ENCODE measurements around the gene TBCD. TPM values are rescaled to one million over a fixed set of nuclear protein-coding genes. Genes with fewer than 3 reads are reported as not detected.

Gene TBCD
- polyA plus RNA-seq, 2 donors, result 54.4 to 62.8 TPM

DNA sequence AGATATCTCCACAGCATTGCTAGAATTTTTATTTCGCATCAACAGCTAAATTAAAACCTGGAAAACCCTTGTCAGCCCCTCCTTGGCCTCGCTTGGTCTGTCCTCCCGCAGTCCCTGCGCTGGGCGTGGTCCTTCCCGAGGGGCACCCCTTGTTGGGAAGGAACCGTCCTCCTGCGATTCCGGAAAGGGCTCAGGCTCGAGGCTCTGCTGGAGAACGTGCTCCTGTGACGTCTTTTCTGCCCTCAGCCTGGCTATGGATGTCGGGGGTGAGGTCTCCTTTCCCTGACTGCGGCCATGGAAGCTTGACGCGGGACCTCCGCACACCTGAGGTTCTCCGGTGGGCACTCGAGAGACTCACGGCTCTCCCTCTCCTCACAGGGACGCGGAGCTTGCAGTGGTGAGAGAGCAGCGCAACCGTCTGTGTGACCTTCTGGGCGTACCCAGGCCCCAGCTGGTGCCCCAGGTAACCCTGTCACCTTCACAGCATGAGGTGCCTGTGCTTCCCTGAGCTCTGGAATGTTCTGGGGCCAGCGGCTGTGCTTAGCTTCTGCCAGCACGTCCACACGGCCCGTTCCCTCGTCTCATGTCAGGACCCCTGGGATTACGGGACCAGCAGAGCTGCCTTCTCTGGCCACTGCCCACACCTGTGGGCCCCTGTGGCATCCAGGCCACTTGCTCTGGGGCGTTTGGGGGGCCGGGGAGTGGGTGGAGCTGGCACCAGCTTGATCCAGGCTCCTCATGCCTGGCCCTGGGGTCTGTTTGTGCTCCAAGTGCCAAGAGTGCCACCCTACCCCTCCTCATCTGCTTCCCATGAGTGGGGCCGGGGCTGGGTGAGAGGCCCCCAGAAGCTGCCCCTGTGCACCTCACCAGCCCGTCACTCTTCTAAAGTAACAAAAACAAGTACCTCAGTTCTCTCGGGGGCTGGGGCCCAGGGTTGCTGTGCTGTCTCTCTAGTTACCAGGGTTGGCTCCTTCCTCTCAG, 189.4 kb downstream of the TBCD start:
- no peaks in the 10 kb centered on the region for H3K4me1 ChIP-seq (ENCODE audit: control insufficient read depth in 2 of 2, insufficient read depth in 2 of 2, low read length in 1 of 2)
- 94 to 95% methylated on average over 36 of the region's 36 CpGs for whole genome bisulfite sequencing, 2 donors
- H3K27me3 ChIP-seq (ENCODE audit: control insufficient read depth in 1 of 2, insufficient read depth in 2 of 2, low read length in 2 of 2), result no peaks in the 10 kb centered on the region
- peaks cover 21 to 69% of the 10 kb centered on the region in 2 donors for H3K36me3 ChIP-seq (ENCODE audit: control insufficient read depth in 2 of 2, insufficient read depth in 2 of 2, low read length in 1 of 2)
- no peak overlapping the region for H3K27ac ChIP-seq (ENCODE audit: low read depth in 2 of 2, low read length in 1 of 2)
- H3K9me3 ChIP-seq (ENCODE audit: control insufficient read depth in 2 of 2, insufficient read depth in 1 of 2, low read depth in 1 of 2, low read length in 1 of 2), result peaks cover 3 to 20% of the 10 kb centered on the region in 2 donors
- H3K4me3 ChIP-seq (ENCODE audit: low read depth in 1 of 2, low read length in 2 of 2), result no peak overlapping the region

DNA sequence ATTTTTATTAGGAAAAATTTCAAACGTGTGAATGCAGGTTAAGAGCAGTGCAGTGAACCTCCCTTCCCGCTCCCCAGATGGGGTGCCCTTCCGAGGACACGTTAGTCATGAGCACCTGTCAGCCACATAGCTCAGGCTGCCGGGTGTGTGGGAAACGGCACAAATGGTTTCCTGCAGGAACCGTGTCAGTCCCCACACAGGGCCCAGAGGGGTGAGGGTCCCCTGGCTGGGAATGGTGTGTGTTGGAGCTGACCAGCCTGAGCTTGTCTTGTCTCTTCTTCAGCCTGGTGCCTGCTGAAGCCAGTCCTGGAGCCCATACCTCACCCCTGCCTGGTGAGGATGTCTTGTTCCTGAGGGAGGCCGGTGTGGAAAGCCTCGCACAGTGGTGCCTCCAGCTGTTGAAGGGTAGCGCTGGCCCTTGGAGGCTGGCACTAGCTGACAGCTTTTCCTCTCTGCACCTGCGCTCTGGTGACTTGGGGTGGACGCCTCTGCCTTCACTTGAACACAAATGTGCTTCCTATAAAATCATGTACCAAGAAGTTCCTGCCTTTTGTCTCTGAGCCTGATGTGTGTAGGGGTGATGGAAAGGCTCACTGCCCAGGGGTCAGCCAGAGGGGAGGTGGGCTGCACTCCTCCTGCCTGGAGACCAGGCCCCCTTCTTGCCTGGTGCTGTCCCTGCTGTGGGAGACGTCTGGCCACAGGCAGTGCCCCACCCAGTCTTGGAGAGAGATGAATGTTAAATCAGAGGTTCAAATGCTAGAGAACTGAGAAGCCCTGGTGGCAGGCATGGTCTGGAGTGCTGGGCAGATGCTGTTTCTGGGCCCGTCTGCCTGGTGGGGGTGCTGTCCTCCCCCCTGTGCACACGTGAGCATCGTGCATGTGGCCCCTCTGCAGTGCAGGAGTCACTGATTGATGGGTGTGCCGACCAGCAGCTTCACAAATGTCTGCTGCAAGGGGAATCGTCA, 190.6 kb downstream of the TBCD start:
- no peaks in the 10 kb centered on the region for H3K27me3 ChIP-seq (ENCODE audit: control insufficient read depth in 1 of 2, insufficient read depth in 2 of 2, low read length in 2 of 2)
- 86 to 91% methylated on average over 18 of the region's 18 CpGs for WGBS, 2 donors
- H3K27ac ChIP-seq (ENCODE audit: low read depth in 2 of 2, low read length in 1 of 2), result no peak overlapping the region
- H3K9me3 ChIP-seq (ENCODE audit: control insufficient read depth in 2 of 2, insufficient read depth in 1 of 2, low read depth in 1 of 2, low read length in 1 of 2), result peaks cover 6 to 25% of the 10 kb centered on the region in 2 donors
- no peaks in the 10 kb centered on the region for H3K4me1 ChIP-seq (ENCODE audit: control insufficient read depth in 2 of 2, insufficient read depth in 2 of 2, low read length in 1 of 2)
- H3K4me3 ChIP-seq (ENCODE audit: low read depth in 1 of 2, low read length in 2 of 2), result no peak overlapping the region
- H3K36me3 ChIP-seq (ENCODE audit: control insufficient read depth in 2 of 2, insufficient read depth in 2 of 2, low read length in 1 of 2), result peaks cover 18 to 59% of the 10 kb centered on the region in 2 donors

- H3K27me3 ChIP-seq (ENCODE audit: control insufficient read depth in 1 of 2, insufficient read depth in 2 of 2, low read length in 2 of 2), result no peaks in the 10 kb centered on the region
- peaks cover 18 to 51% of the 10 kb centered on the region in 2 donors for H3K36me3 ChIP-seq (ENCODE audit: control insufficient read depth in 2 of 2, insufficient read depth in 2 of 2, low read length in 1 of 2)
- no peak overlapping the region for H3K4me3 ChIP-seq (ENCODE audit: low read depth in 1 of 2, low read length in 2 of 2)
- H3K4me1 ChIP-seq (ENCODE audit: control insufficient read depth in 2 of 2, insufficient read depth in 2 of 2, low read length in 1 of 2), result no peaks in the 10 kb centered on the region
- peaks cover 6 to 31% of the 10 kb centered on the region in 2 donors for H3K9me3 ChIP-seq (ENCODE audit: control insufficient read depth in 2 of 2, insufficient read depth in 1 of 2, low read depth in 1 of 2, low read length in 1 of 2)
- WGBS, 2 donors, result 97 to 99% methylated on average over 7 of the region's 7 CpGs
- no peak overlapping the region for H3K27ac ChIP-seq (ENCODE audit: low read depth in 2 of 2, low read length in 1 of 2)
These were observed 191.5 kb downstream of the TBCD start for GRCh38 chr17:82943339-82943738.

DNA sequence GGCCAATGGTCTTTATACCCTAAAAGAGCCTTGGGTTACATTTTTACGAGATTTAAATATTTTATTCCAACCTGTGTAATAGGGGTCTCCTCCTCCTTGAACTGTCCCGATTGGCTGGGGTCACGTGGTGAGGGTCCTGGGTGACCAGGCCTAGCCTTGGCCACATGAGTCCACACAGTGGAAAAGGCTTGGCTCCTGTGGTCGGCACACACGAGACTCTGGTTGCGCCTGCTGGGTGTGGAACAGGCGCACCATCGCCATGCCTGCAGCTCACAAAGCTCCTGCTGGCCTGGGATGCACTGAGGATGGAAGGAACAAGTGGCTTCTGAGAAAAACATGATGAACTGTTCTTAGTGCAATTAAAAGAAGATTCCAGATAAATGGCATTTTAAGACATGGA, 191.9 kb downstream of the TBCD start:
- 91 to 98% methylated on average over 8 of the region's 8 CpGs for WGBS, 2 donors

DNA sequence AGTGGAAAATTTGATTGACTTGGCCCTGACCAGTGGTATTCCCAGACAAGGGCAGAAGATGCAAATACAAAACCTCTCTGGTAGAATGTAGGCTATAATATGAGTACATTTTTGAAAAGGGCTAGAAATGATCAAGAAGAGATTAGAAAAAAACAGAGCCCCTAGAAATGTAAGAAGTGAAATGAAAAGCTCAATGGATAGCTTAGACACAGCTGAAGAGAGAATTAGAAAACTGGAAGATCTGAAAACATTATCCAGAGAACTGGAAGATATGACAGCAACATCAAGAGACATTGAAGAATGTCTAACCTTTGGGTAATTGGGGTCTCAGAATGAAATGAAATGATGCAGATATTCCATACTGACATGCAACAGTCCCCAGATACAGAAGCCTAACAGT, 193.1 kb downstream of the TBCD start:
- Histone ChIP-seq H3K4me3 (ENCODE audit: low read depth in 1 of 2, low read length in 2 of 2) (no peak overlapping the region), H3K4me1 (ENCODE audit: control insufficient read depth in 2 of 2, insufficient read depth in 2 of 2, low read length in 1 of 2) (no peaks in the 10 kb centered on the region), H3K27me3 (ENCODE audit: control insufficient read depth in 1 of 2, insufficient read depth in 2 of 2, low read length in 2 of 2) (no peaks in the 10 kb centered on the region), H3K9me3 (ENCODE audit: control insufficient read depth in 2 of 2, insufficient read depth in 1 of 2, low read depth in 1 of 2, low read length in 1 of 2) (peaks cover 6 to 31% of the 10 kb centered on the region in 2 donors), H3K27ac (ENCODE audit: low read depth in 2 of 2, low read length in 1 of 2) (no peak overlapping the region), H3K36me3 (ENCODE audit: control insufficient read depth in 2 of 2, insufficient read depth in 2 of 2, low read length in 1 of 2) (peaks cover 18 to 38% of the 10 kb centered on the region in 2 donors)

More for the DNA sequence above, 191.9 kb downstream of the TBCD start:
- peaks cover 6 to 31% of the 10 kb centered on the region in 2 donors for H3K9me3 ChIP-seq (ENCODE audit: control insufficient read depth in 2 of 2, insufficient read depth in 1 of 2, low read depth in 1 of 2, low read length in 1 of 2)
- H3K27ac ChIP-seq (ENCODE audit: low read depth in 2 of 2, low read length in 1 of 2), result no peak overlapping the region
- no peaks in the 10 kb centered on the region for H3K4me1 ChIP-seq (ENCODE audit: control insufficient read depth in 2 of 2, insufficient read depth in 2 of 2, low read length in 1 of 2)
- H3K36me3 ChIP-seq (ENCODE audit: control insufficient read depth in 2 of 2, insufficient read depth in 2 of 2, low read length in 1 of 2), result peaks cover 18 to 48% of the 10 kb centered on the region in 2 donors
- H3K27me3 ChIP-seq (ENCODE audit: control insufficient read depth in 1 of 2, insufficient read depth in 2 of 2, low read length in 2 of 2), result no peaks in the 10 kb centered on the region
- no peak overlapping the region for H3K4me3 ChIP-seq (ENCODE audit: low read depth in 1 of 2, low read length in 2 of 2)

GRCh38 chr17:82946081-82946480, 194.2 kb downstream of the TBCD start:
- Histone ChIP-seq H3K9me3 (ENCODE audit: control insufficient read depth in 2 of 2, insufficient read depth in 1 of 2, low read depth in 1 of 2, low read length in 1 of 2) (peaks cover 6 to 31% of the 10 kb centered on the region in 2 donors), H3K27me3 (ENCODE audit: control insufficient read depth in 1 of 2, insufficient read depth in 2 of 2, low read length in 2 of 2) (no peaks in the 10 kb centered on the region), H3K4me1 (ENCODE audit: control insufficient read depth in 2 of 2, insufficient read depth in 2 of 2, low read length in 1 of 2) (no peaks in the 10 kb centered on the region), H3K36me3 (ENCODE audit: control insufficient read depth in 2 of 2, insufficient read depth in 2 of 2, low read length in 1 of 2) (peaks cover 15 to 32% of the 10 kb centered on the region in 2 donors), H3K27ac (ENCODE audit: low read depth in 2 of 2, low read length in 1 of 2) (no peak overlapping the region), H3K4me3 (ENCODE audit: low read depth in 1 of 2, low read length in 2 of 2) (no peak overlapping the region)

GRCh38 chr17:82947051-82947991, 195.5 kb downstream of the TBCD start:
- WGBS, 2 donors, result 95 to 96% methylated on average over 11 of the region's 11 CpGs
- H3K27ac ChIP-seq (ENCODE audit: low read depth in 2 of 2, low read length in 1 of 2), result no peak overlapping the region
- peaks cover 6 to 31% of the 10 kb centered on the region in 2 donors for H3K9me3 ChIP-seq (ENCODE audit: control insufficient read depth in 2 of 2, insufficient read depth in 1 of 2, low read depth in 1 of 2, low read length in 1 of 2)
- H3K4me3 ChIP-seq (ENCODE audit: low read depth in 1 of 2, low read length in 2 of 2), result no peak overlapping the region
- no peaks in the 10 kb centered on the region for H3K27me3 ChIP-seq (ENCODE audit: control insufficient read depth in 1 of 2, insufficient read depth in 2 of 2, low read length in 2 of 2)
- H3K4me1 ChIP-seq (ENCODE audit: control insufficient read depth in 2 of 2, insufficient read depth in 2 of 2, low read length in 1 of 2), result no peaks in the 10 kb centered on the region
- peaks cover 3 to 20% of the 10 kb centered on the region in 2 donors for H3K36me3 ChIP-seq (ENCODE audit: control insufficient read depth in 2 of 2, insufficient read depth in 2 of 2, low read length in 1 of 2)

DNA sequence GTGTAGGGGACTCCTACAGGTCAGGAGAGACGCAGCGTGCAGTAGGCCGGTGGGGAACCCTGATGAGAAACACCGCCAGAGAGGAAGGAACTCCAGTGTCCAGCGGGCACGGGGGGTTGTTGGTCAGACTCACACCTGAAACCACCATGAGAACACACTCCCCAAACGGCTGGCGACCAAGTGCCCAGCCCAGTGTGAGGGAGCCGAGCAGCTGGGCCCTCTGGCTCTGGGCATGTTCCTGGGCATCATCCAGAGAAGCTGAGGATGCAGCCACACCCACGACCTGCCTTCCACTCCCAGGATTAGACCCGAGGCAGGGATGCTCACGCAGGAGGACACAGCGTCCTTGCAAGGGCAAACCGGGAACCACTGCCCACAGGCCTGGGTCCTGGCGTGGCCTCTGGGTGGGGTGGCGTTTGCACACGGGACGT, 196.2 kb downstream of the TBCD start:
- 95 to 96% methylated on average over 18 of the region's 18 CpGs for WGBS, 2 donors
- Histone ChIP-seq H3K36me3 (ENCODE audit: control insufficient read depth in 2 of 2, insufficient read depth in 2 of 2, low read length in 1 of 2) (peaks cover 3 to 12% of the 10 kb centered on the region in 2 donors), H3K4me1 (ENCODE audit: control insufficient read depth in 2 of 2, insufficient read depth in 2 of 2, low read length in 1 of 2) (no peaks in the 10 kb centered on the region), H3K27ac (ENCODE audit: low read depth in 2 of 2, low read length in 1 of 2) (no peak overlapping the region), H3K4me3 (ENCODE audit: low read depth in 1 of 2, low read length in 2 of 2) (no peak overlapping the region), H3K9me3 (ENCODE audit: control insufficient read depth in 2 of 2, insufficient read depth in 1 of 2, low read depth in 1 of 2, low read length in 1 of 2) (peaks cover 6 to 25% of the 10 kb centered on the region in 2 donors), H3K27me3 (ENCODE audit: control insufficient read depth in 1 of 2, insufficient read depth in 2 of 2, low read length in 2 of 2) (no peaks in the 10 kb centered on the region)

Measured in esophagus (tissue), 2 donors.